Prostate gland (tissue), 2 donors: Measurements from ENCODE around the gene RPS6KA2. TPM values are rescaled to one million over a fixed set of nuclear protein-coding genes. Genes with fewer than 3 reads are reported as not detected.

ENCODE experiments used
- DNase-seq: peaks from one replicate; pipeline ENCODE4 v3.0.0-alpha.2; 2019; ENCODE audit warnings: low spot score
- H3K27ac ChIP-seq, 2 donors: fragments of 200-600 bp; sonication (generic); 2 replicates each; pipeline ENCODE4 v1.5.1; 2017 to 2019
- H3K27me3 ChIP-seq: fragments of 200-600 bp; sonication (generic); replicated peaks from 2 replicates; pipeline ENCODE4 v1.5.1; 2019; ENCODE audit not compliant: insufficient read depth
- H3K36me3 ChIP-seq, 2 donors: fragments of 200-600 bp; sonication (generic); 1 replicate in 1 of 2; 2 replicates in 1 of 2; pipeline versions ENCODE4 v1.5.1 to v1.8.1; 2017 to 2019
- H3K4me1 ChIP-seq: fragments of 200-600 bp; sonication (generic); replicated peaks from 2 replicates; pipeline ENCODE4 v1.5.1; 2019
- H3K4me3 ChIP-seq, 2 donors: fragments of 200-600 bp; sonication (generic); 2 replicates each; pipeline ENCODE4 v1.5.1; 2017 to 2019
- H3K9me3 ChIP-seq: fragments of 200-600 bp; sonication (generic); 2 replicates; pipeline ENCODE4 v1.5.1; 2017
- CTCF ChIP-seq, 4 experiments: fragments of 200-600 bp in 2 of 4; fragments of 450-650 bp in 2 of 4; sonication (generic) in 2 of 4; IDR thresholded peaks; 1 replicate in 3 of 4; 2 replicates in 1 of 4; pipeline ENCODE4 v1.5.1; 2016 to 2019; ENCODE audit warnings: antibody characterized with exemption in 4 of 4, mild to moderate bottlenecking in 2 of 4, moderate library complexity in 2 of 4
- POLR2A ChIP-seq: fragments of 450-650 bp; IDR thresholded peaks from one replicate; pipeline ENCODE4 v1.6.1; 2016; ENCODE audit warnings: antibody characterized with exemption, mild to moderate bottlenecking
- POLR2AphosphoS5 ChIP-seq: sonication (generic); formaldehyde crosslinking; IDR thresholded peaks from one replicate; pipeline ENCODE4 v1.6.1; 2017; ENCODE audit warnings: antibody characterized with exemption
- WGBS: methylation state at CpG from one replicate; pipeline ENCODE4 v1.1.5; 2018; 5-methylcytosine and 5-hydroxymethylcytosine counted together
- intact Hi-C: fragments of 100-400 bp; cut with DNase I; formaldehyde crosslinking; loops from one replicate; pipeline ENCODE4 v1.14.2; 2022
- total RNA-seq, 2 donors: library from RNA; depleted of rRNA; stranded (reverse); fragments of >200 nt; gene quantifications; one replicate each; pipeline ENCODE4 v1.1.0, GENCODE V29; 2016

RPS6KA2 gene
- total RNA-seq, 2 donors from 2014 or later: 32.2 to 44.3 TPM

DNA sequence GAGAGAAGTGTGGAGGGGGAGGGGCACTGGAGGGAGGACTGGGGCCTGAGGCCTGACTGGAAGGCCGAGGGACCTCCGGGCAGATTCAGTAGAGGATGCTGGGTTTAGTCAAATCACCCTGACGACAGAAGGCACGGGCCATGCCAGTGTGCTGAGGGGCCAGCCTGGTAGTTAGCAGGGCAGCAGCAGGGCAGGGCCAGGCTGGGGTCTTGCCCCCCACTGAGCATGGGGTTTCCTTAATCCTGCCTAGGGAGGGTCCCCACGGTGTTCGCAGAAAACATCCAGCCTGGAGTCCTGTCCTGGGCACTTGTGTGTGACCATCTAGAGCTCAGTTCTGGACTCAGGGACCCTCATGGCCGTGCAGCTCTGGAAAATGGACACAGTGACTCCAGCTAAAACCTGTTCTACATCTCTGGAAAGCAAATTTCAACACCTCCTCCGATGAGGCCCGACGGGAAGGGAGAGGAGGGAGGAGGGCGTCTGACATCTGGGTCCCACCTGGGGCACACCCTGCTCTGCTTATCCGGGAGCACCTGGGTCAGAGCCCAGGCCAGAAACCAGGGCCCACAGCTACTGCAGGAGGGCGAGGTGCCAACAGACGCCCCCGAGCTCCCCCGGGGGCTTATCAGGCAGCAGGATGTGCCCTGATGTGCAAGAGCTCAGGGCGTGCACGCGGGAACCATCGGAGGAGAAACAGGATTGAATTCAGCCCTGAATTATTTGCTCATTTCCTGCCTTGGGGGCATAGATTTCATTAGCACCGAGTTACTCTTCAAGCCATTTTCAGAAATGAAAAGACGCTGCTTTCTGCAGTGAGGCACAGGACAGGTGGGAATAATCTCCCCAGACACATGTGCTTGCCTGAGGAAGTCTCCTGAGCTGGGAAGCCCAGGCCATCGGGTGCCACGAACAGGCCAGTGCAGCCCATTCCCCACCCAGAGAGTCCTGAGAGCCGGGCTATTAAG is 166.3 kb downstream of the RPS6KA2 start:
- no peak for TF ChIP-seq POLR2AphosphoS5
- no peak for TF ChIP-seq CTCF (IDR thresholded peaks at IDR 0.05)
- TF ChIP-seq POLR2A: no peak
- Histone ChIP-seq H3K4me1 (no peaks in the 10 kb centered on the region), H3K27me3 (no peaks in the 10 kb centered on the region), H3K4me3 (no peak overlapping the region), H3K9me3 (no peaks in the 10 kb centered on the region), H3K27ac (no peak overlapping the region), H3K36me3 (no peaks in the 10 kb centered on the region)
- no peak for DNase-seq
- intact Hi-C loops: loop anchor here (10.0 kb wide), 1 partner anchor 164 kb away; the partner anchor contains the start of gene RPS6KA2
- 40% methylated on average over 25 of the region's 25 CpGs for WGBS

GRCh38 chr6:166459906-166460305 is 167.1 kb downstream of the RPS6KA2 start:
- no peaks in the 10 kb centered on the region for H3K36me3 ChIP-seq
- H3K4me3 ChIP-seq: no peak overlapping the region
- no peak overlapping the region for H3K27ac ChIP-seq
- H3K9me3 ChIP-seq: no peaks in the 10 kb centered on the region
- TF ChIP-seq POLR2AphosphoS5 (no peak), CTCF (IDR thresholded peaks at IDR 0.05) (no peak), POLR2A (no peak)
- no peaks in the 10 kb centered on the region for H3K27me3 ChIP-seq
- DNase-seq: no peak
- intact Hi-C loops: loop anchor here (10.0 kb wide), 1 partner anchor 165 kb away; the partner anchor contains the start of gene RPS6KA2
- 98% methylated on average over 10 of the region's 10 CpGs for WGBS
- no peaks in the 10 kb centered on the region for H3K4me1 ChIP-seq

GRCh38 chr6:166459272-166459671 is 167.8 kb downstream of the RPS6KA2 start:
- H3K4me1 ChIP-seq: no peaks in the 10 kb centered on the region
- H3K27me3 ChIP-seq: no peaks in the 10 kb centered on the region
- TF ChIP-seq CTCF (IDR thresholded peaks at IDR 0.05) (no peak), POLR2AphosphoS5 (no peak), POLR2A (no peak)
- WGBS: 95% methylated on average over 8 of the region's 8 CpGs
- H3K4me3 ChIP-seq: no peak overlapping the region
- intact Hi-C loops: no loop called here
- no peak overlapping the region for H3K27ac ChIP-seq
- H3K36me3 ChIP-seq: no peaks in the 10 kb centered on the region
- no peaks in the 10 kb centered on the region for H3K9me3 ChIP-seq
- DNase-seq: no peak

DNA sequence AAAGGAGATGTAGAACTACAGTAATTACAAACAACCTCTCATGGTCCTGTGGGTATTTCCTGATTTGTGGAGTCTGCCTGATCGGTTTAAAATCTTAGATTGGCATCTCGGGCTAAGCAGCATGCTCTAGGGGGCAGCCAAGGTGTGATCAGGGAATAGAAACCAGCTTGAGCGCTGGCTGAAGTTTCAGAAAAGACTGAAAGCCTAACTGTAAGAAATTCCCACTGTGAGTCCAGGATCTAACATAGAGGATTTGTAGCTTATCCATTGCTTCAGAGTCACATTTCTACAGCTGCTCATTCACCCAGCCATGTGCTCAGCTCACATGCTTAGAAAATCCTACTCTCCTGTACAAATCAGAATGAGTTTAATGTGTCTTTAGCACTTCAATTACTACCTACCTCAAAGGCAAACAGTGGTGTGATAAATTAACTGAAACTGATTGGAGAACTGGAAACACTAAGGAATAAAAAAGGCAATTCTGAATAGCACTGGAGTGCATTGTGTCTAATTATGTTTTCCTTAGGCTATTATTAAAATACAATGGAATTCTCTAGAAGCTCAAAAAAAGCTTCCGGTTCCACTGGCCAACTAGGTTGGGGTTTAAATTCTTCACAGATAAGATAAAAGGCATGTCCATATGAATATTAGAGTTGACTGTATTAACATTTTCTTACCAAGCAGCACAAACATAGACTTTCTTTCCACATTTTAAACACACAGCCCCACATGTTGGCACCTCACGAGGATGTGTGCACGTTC is 170.5 kb downstream of the RPS6KA2 start:
- DNase-seq: no peak
- no peaks in the 10 kb centered on the region for H3K4me1 ChIP-seq
- intact Hi-C loops: no loop called here
- H3K36me3 ChIP-seq: no peaks in the 10 kb centered on the region
- H3K4me3 ChIP-seq: no peak overlapping the region
- H3K27me3 ChIP-seq: no peaks in the 10 kb centered on the region
- no peak overlapping the region for H3K27ac ChIP-seq
- no peak for TF ChIP-seq POLR2A
- no peak for TF ChIP-seq POLR2AphosphoS5
- TF ChIP-seq CTCF (IDR thresholded peaks at IDR 0.05): peak in 1 of 4 experiments; percentile 19
- WGBS: 67% methylated on average over 6 of the region's 6 CpGs
- no peaks in the 10 kb centered on the region for H3K9me3 ChIP-seq
